NCI-H345 (cell line): ENCODE measurements around the gene CR2.
A peak's percentile ranks its signal among the peaks of the same experiment; 100 is the strongest.
"Not testable (repeated sequence)": the region's sequence is repeated elsewhere in the genome, so short reads cannot be mapped to it uniquely, and the experiment has no call there.

Experiments used
- DNase-seq: peaks from one replicate; lab custom pipeline; 2025; lab: John Stamatoyannopoulos, UW

CR2 gene

DNA sequence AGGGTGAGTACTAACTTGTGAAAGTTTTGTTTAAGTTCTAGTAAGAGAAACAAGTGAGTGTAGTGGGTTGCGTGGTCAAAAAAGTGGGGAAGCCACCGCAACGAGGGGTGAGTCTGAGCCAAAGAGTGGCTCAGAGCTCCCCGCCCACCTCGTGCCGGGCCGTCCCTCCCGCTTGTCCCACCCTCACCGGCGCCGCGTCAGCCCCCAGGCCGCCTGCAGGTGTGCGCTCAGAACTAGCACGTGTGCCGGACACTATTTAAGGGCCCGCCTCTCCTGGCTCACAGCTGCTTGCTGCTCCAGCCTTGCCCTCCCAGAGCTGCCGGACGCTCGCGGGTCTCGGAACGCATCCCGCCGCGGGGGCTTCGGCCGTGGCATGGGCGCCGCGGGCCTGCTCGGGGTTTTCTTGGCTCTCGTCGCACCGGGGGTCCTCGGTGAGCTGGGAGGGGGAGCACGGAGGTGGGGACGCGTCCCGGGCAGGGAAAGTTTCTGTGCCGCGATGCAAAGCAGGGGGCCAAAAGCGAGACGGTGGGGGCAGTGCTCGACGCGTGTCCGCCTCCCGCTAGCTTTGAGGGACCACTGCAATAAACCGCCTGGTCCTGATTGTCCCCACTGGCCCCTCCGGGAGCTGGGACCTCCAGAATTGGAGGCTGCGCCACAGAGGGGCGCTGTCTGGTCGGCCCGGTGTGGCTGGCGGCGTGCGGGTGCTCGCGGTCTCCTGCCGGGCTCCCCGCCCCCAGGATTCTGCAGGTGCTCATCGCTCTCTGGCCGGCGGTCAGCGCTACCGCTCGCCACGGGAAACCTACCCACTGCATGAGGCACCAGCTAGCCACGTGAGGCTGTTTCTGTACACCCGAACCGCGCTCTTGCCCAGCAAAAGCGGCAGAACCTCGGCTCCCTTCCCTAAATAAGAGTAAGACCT is at the start of gene CR2:
Gene CR2 (plus strand): TSS at position 283 of the 919 bp plus-strand sequence. CDS start 91 bp downstream, at position 374.
- DNase-seq = peak; percentile 44

DNA sequence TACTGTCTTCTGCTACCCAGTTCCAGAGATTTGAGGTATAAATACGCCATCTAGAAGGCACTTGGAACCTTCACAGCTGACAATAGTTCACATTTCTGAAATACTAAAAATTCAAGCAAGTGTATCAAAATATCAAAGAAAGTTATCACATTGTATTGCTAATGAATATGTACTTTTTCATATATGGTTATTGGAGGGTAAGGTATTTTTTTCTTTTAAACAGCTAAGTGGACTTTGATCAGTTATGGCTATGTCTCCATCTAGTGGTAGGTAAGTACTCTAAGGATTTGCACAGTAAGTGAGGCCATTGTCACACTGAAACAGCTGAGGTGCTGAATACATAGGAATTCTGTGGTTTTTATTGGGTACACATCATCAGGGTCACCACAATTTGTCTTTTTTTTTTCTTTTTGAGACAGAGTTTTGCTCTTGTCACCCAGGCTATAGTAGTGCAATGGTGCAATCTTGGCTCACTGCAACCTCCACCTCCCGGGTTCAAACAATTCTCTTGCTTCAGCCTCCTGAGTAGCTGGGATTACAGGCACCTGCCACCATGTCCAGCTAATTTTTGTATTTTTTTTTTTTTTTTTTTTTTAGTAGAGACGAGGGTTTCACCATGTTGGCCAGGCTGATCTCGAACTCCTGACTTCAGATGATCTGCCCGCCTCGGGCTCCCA is 49.1 kb upstream of the CR2 start:
- DNase-seq = peak; percentile 37

DNA sequence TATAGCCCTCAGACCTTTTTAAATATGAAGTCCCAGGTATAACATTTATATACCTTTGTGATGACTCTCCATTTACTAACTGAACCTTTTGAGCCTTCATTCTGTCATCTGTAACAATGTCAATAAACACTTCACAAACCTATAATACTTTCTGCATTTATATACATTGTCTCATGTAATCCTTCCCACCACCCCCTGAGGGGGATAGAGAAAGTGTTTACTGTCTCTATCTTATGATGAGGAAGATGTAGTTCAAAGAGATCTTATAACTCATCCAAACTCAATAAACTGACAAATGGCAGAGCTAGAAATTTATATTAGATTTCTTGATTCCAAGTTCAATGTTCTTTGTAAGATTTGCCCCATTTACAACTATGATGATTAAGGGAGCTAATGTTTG is 48.3 kb upstream of the CR2 start:
- DNase-seq = no peak

DNA sequence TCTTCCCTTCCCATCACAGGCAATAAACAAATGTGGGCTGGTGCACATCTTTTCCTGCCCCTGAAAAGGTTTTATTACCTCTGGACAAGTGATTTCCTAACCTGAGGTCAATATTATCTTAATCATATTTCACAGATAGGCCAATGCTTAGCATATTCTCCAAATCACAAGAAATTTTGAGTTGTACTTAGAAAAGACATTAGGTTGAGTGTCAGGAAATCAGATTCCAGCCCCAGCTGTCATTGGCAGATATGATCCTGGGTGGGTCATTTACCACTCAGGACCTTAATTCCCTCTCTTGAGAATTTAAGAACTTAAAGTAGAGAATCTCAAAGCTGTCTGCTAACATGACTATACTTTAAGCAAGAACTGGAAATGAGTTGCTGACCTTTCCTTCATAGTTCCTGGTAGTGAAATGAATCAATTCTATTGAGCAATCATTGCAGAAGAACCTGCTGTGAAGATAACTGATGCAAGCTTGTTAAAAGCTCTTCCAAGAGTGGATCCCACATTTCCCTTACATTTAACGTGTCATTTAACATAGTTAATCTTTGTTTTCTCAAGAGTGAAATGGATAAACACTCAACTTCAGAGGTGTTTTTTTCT is 46.4 kb upstream of the CR2 start:
- DNase-seq = peak; percentile 5

DNA sequence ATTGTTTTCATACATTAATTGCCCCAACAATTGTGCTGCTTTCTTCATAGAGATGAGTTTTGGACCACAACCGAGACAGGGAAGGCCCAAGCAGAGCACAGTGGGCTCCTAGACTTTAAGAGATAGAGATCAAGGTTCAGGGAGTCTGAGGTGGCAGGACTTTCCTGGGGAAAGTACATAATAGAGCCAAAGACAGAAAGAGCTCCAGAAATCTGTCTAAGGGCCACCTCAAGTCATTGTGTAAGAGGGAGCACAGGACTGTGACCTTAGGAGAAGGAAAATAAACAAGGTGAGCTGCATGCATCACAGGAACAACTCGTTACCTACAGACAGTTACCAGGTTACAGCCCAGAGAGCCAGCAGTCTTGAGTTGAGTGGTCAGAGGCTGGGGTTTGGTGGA is 41.3 kb upstream of the CR2 start:
- DNase-seq = no peak

DNA sequence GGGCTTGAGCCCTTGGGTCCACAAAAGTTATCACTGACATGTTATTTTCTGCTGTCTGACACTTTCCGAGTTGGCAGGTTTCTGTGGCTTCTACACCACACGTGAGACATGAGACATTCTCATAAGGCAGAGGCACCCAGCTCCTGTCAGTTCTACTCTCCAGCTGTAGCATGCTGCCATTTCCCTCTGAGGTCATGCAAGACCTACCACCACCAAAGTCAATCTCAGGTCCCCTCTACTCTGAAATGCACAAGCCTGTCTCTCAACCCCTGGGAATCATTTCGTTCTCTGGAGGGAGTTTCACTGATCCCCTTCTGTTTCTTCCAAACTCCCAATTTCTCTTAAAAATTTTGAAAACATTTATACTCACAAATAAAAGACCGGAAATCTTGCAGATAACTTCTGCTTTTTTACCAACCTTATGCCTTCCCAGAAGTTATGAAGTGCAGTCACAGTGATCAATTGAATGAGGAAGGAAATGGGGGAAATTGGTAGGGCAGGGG is 39.5 kb upstream of the CR2 start:
- DNase-seq = no peak

DNA sequence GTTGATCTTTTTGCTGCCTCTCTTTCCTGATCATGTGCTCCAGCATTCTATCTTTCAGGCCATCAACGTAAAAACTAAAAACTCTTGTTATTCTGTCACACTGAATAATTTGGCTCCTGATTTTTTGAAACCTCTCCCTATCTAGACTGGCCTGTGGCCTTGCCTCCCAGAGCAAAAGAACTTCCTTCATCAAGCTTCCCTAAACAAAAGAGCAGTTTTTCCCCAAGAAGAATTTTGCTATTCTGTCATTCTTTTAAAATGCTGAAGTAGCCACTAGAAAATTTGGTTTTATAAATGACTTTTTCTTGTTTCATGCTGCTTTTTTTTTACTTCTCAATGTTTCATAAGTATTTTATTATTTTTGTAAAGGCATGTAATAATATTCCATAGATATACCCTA is 37.1 kb upstream of the CR2 start:
- no peak for DNase-seq

DNA sequence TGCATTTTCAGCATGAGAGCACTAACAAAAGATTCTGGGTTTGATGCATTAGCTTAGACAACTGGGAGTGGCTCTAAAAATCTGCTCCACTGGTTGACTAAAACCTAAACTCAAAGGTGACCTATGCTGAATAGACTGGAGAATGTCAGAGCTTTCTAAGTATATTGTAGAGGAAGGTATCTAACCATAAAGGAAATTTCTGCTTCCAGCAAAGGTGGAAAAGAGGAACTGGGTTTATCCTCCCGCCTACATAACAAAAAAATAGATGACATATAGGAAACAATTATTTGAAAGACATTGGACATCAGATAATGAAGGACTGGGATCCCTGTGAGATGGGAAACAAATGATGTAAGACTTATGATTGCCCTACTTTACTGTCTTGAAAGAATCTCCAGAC is 35.8 kb upstream of the CR2 start:
- DNase-seq = no peak

DNA sequence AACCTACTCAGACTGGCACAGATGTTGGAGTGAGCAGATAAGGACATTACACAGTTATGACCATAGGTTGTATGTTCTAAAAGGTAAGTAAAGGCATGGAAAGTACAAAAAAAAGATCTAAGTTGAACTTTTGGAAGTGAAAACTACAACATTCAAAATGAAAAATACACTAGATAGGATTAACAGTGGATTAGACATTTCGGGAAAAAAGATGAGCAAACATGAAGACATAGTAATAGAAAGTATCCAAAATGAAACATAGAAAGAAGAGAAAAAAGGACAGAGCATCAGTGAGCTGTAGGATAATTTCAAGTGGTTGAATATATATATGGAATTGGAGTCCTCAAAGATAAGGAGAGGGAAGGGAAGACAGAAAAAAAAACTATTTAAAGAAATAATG is 34.0 kb upstream of the CR2 start:
- DNase-seq = no peak

DNA sequence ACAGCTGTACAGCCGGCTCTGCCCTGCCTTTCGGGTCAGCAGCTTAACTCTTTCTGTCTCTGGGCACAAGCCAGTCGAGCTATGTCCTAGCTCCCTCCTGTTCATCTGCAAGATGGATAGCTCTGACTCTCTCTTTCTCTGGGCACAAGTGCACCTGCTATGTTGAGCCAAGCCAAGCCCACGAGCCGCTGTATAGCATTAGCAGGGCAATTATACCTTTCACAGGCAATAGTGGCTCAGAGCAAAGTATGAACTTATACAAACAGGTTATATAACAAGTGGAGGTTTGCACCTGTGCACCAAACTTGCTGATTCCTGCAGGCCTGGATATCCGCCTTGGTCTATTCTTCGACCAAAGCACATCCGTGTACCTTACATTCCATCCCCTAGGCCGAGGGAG is 33.0 kb upstream of the CR2 start:
- no peak for DNase-seq

DNA sequence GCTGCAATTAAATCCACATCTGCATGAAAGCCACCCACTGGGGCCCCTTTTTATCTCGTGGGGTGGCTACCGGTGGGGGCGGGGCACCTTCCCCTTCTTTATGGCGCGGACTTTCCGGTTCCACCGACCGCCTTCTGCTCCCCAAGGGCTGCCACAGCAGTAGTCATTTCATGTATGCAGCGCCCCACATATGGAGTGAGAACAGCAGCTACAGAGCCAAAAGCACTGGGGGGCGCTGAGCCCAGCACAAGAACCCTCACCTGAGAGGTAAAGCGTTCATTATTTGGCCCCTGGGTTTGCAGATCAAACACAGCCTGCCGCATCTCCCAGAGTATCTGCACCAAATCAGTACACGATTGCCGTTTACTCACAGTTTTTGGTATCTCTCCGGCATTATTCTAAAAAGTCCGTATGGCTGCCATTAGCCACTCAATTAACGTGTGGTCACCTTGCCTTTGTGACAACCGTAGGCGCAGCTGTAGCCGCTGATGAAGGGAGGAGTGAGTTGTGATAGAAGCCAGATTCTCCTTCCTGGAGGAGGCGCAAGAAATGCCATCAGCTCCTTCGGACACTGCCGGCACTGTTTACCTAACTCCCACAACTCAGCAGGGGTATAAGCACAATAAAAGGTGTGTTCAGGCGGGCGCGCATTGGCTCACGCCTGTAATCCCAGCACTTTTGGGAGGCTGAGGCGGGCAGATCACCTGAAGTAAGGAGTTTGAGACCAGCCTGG is 30.4 kb upstream of the CR2 start:
- DNase-seq = no peak

DNA sequence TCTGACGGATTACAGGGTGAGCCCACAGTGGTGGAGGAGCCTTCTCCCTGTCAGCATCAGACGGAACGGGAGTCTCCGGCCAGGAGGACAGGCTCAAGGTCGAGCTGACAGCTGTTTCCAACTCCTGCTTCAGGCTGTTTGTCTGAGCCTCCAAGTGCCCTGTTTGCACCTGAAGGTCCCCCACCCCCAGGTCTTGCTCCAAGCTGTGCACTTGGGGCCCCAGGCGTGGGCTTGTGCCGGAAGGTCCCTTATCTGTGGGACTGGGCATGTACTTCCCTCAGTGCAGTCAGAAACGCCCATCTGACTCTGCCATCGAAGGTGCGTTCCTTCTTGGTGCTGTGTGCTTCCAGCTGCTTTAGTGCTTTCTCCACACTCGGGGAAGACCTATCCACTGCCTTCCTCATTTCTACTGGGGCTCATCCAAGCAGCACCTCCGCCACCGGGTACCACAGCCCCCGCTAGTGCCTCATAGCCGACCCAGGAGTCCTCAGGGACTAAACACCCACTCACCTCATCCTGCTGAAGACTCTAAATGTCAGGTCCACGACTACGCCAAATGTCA is 29.5 kb upstream of the CR2 start:
- DNase-seq = no peak

DNA sequence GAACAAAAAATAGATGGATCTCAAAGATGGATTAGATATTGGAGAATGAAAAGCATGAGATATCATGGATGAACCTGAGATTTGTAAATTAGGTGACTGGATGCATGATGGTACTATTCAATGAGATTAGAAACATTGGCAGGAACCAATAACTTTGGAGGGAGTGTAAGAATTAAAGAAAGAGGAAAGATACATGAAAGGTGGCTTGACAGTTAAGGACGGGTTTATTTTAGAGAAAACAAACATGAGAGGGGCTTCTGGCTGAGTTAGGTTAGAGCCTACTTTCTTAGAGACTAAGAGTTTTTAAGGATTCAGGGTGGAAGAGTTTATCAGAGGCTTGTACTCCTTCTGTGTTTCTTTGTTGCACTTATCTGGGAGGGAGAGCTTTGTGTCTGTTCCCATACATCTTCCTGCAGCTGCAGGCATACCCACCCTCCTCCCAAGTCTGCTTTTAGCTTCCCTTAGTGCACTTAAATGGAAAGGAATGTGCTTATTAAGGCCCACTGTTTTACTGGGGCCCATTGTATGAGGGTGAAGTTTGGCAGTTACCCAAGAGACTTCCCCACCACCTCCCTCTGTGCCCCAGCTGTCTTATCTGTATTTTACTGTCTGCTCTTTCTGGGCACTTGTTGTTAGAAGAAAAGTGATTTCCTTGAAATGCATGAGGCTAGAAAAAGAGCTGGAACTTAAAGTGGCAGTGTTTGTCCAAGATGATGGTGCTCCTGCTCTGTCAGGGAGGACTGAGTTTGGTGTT is 26.1 kb upstream of the CR2 start:
- no peak for DNase-seq

DNA sequence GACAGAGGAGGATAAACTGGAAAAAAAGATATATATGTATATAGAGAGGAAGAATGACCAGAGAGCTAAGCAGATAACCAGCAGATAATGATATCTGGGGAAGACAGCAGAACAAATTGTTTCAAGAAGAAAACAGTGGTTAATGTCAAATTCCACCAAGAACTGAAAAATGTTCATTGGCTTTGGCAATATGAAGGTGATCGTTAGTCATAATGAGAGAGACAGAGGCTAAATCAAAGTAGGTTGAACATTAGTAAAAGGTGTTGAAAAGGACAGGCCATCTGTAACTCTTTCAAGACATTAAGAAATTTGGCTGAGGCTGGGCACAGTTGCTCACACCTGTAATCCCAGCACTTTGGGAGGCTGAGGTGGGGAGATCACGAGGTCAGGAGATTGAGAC is 25.3 kb upstream of the CR2 start:
- no peak for DNase-seq

DNA sequence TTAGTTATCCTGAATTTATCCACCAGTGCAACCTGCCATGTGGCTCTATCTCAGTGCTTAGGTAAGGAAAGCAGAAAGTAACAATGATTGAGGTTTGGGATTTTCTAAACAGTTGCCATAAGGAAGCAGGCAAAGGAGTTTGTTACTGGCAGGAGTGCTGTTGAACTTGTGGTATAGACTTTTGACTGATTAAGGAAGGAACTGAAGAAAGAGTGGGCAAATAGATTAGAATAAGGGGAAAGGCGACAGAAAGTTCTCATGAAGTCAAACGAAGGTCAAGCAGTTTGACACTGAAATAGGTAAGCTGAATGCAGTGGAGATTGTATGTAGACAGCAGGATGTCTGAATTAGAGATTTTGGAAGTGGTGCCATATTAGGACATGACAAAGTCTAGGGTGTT is 24.2 kb upstream of the CR2 start:
- DNase-seq = no peak

DNA sequence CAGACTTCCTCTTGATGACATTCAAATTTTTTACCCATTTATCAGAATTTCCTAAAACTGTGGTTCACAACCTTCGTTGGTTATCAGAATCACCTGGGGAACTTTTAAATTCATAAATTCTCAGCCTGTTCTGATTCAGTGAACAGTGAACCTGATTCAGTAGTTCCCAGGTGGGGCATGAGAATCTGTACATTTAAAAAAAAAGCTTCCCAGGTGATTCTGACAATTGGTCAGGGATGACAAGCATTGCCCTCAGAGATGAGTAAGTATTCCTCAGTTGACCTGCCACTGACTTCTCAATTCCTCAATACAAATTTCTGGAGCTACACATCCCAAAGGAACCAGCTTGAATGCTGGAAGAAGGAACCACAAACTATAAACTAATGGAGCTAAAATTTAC is 23.5 kb upstream of the CR2 start:
- DNase-seq = no peak

DNA sequence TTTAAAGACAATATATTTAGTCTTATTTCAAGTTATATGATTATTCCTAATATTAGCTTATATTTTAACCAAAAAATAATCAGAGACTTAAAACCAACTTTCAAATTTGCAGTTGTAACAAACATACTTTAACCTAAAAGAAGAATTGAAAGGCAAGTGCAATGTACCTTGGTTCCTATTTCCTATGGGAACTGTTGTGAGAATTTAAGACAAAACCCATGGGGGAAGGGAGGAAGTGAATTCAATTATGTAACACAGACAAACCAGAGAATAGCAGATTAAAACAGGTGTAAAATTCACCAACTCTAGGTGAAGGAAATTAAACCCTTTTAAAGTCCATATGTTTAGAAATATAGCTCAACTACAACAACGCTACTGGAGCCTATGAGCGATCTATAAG is 22.6 kb upstream of the CR2 start:
- no peak for DNase-seq

DNA sequence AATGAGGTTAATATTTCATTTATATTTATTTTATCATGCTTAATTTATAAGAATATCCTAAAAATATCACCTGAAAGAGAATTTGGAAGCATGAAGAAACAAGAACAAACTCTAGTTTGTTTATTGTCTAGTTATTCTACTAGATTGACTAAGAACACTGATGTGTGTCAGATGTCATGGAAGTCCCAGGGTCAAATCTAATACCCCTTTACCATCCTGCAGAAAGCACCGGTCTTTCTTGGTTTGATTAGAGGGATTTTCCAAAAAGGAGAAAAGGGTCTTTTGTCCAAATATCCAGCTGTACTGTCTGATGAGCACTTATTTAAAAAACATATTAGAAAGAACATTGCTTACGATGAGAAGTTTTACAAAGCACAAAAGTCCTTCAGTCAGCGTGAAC is 20.7 kb upstream of the CR2 start:
- no peak for DNase-seq

DNA sequence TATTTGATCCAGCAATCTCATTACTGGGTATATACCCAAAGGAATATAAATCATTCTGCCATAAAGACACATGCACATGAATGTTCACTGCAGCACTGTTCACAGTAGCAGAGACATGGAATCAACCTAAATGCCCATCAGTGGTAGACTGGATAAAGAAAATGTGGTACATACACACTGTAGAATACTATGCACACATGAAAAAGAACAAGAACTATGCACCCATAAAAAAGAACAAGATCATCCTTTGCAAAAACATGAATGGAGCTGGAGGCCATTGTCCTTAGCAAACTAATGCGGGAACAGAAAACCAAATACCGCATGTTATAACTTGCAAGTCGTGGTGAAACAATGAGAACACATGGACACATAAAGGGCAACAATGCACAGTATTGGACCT is 17.4 kb upstream of the CR2 start:
- not testable (repeated sequence) for DNase-seq

DNA sequence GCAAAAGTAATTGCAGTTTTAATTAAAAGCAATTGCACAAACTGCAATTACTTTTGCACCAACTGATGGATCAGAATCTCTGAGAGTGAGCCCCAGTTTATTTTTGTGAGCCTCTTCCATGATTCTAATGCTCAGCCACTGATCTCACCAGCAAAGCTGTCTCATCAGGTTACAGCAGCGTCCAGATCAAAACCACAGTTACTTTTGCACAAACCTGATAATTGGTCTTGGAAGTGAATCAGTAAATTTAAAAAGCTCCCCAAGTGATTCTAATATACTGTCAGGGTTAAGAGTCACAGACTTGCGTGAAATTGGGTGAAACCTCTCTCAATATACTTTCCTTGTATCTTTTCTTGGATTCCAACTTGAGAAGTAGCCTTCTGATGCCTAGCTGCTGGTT is 13.5 kb upstream of the CR2 start:
- DNase-seq = no peak
